DLD1 (cell line): Measurements from ENCODE around the gene RIN3.

Source experiments
- in situ Hi-C: cut with HindIII; loops from 2 replicates; pipeline ENCODE4 v1.10.0; 2017; ENCODE audit warnings: low sequenced_read_pairs

The RIN3 gene

GRCh38 chr14:92590176-92590575 lies 76.6 kb downstream of the RIN3 start:
- in situ Hi-C loops = no loop called here

GRCh38 chr14:92590941-92591340 lies 77.4 kb downstream of the RIN3 start:
- in situ Hi-C loops = no loop called here

GRCh38 chr14:92591346-92591745 lies 77.8 kb downstream of the RIN3 start:
- in situ Hi-C loops = no loop called here

- in situ Hi-C loops = no loop called here
These were observed 81.7 kb downstream of the RIN3 start for GRCh38 chr14:92595267-92595666.

GRCh38 chr14:92596331-92596907 lies 82.8 kb downstream of the RIN3 start:
- in situ Hi-C loops = no loop called here

- in situ Hi-C loops = no loop called here
These were observed 84.6 kb downstream of the RIN3 start for GRCh38 chr14:92597906-92598905.

GRCh38 chr14:92599811-92600210 lies 86.2 kb downstream of the RIN3 start:
- in situ Hi-C loops = no loop called here

GRCh38 chr14:92600318-92601053 lies 86.9 kb downstream of the RIN3 start:
- in situ Hi-C loops = no loop called here

- in situ Hi-C loops = no loop called here
These were observed 87.6 kb downstream of the RIN3 start for GRCh38 chr14:92601131-92601710.

GRCh38 chr14:92601757-92602417 lies 88.3 kb downstream of the RIN3 start:
- in situ Hi-C loops = no loop called here

- in situ Hi-C loops = no loop called here
These were observed 90.0 kb downstream of the RIN3 start for GRCh38 chr14:92603309-92604242.

GRCh38 chr14:92605274-92605940 lies 91.8 kb downstream of the RIN3 start:
- in situ Hi-C loops = no loop called here

GRCh38 chr14:92607251-92607650 lies 93.7 kb downstream of the RIN3 start:
- in situ Hi-C loops = no loop called here

GRCh38 chr14:92607702-92608429 lies 94.3 kb downstream of the RIN3 start:
- in situ Hi-C loops = no loop called here

- in situ Hi-C loops = no loop called here
These were observed 96.4 kb downstream of the RIN3 start for GRCh38 chr14:92609955-92610354.

- in situ Hi-C loops = no loop called here
These were observed 97.3 kb downstream of the RIN3 start for GRCh38 chr14:92610849-92611271.

GRCh38 chr14:92613008-92613658 lies 99.6 kb downstream of the RIN3 start:
- in situ Hi-C loops = no loop called here
